Dendritic cell treated with granulocyte-macrophage colony-stimulating factor and Interleukin-4, amounts not matched to agents 40 ng/mL and 50 ng/mL, for 4 days (primary cell): ENCODE measurements around the gene STX5.
"Not testable (repeated sequence)": the region's sequence is repeated elsewhere in the genome, so short reads cannot be mapped to it uniquely, and the experiment has no call there.

Source experiments
- H3K27ac Mint-ChIP-seq: one replicate; pipeline ENCODE4 v1.8.0; 2022; ENCODE audit warnings: mild to moderate bottlenecking, mixed read lengths
- H3K27me3 Mint-ChIP-seq: one replicate; pipeline ENCODE4 v1.8.0; 2022; ENCODE audit warnings: mild to moderate bottlenecking, mixed read lengths
- H3K36me3 Mint-ChIP-seq: one replicate; pipeline ENCODE4 v1.8.0; 2022; ENCODE audit warnings: low read depth, mixed read lengths
- H3K4me1 Mint-ChIP-seq: one replicate; pipeline ENCODE4 v1.8.0; 2022; ENCODE audit warnings: low read depth, mixed read lengths
- H3K4me3 Mint-ChIP-seq: one replicate; pipeline ENCODE4 v1.8.0; 2022; ENCODE audit warnings: mild to moderate bottlenecking, moderate library complexity, mixed read lengths
- H3K9me3 Mint-ChIP-seq: one replicate; pipeline ENCODE4 v1.8.0; 2022; ENCODE audit warnings: mixed read lengths
- intact Hi-C: fragments of 100-400 bp; cut with micrococcal nuclease; formaldehyde crosslinking; loops from one replicate; pipeline ENCODE4 v1.15.0; 2022

Gene STX5

DNA sequence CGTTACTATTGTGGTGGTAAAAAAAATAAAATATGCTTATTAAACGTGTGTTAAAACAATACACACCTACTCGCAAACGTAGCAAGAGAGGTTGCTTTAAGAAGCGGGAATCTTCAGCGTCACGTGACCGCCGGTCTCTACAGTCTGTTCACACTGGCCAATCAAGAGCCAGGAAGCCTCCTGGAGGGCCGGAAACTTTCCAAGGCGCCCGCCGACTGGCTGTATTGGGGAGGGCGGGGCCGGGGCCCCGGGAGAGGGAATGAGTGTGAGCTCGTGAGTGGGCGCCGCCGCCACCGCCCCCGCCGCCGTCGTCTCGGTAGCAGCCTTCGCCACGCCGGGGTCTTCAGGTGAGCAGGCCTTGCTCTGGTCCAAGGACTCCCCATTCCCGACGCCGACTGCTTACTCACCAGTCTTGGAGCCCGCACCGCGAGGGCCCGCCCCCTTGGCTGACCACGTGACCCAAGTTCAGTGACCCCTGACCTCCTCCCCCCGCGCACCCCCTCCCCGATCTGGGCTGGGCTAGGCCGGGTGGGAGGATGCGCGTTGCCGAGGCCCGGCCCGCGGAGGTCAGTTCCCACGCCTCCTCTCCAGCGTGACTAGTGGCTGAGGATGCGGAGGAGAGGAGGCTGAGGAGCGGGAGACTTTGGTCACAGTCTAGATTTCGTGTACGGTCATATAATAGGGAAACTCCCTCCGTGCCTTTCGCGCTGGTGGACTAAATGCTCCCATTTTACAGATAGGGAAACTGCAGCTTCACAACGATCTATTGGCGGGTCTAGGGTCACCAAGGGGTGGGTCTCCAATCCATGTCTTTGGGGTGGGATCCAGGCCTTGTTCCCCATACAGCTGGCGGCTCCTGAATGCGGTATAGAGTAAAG lies 60.5 kb downstream of the STX5 start, which contains the start of gene TAF6L:
TSS of gene TAF6L (plus strand) at position 253 of the 878 bp plus-strand sequence. CDS start 4,388 bp downstream, outside the sequence.
- Mint-ChIP-seq H3K27ac (peak within 1 kb of the TSS; percentile 96), H3K4me3 (peak within 1 kb of the TSS; percentile 85), H3K36me3 (peaks cover 61% of the 10 kb centered on the region), H3K4me1 (peaks cover 45% of the 10 kb centered on the region), H3K27me3 (no peaks in the 10 kb centered on the region), H3K9me3 (no peaks in the 10 kb centered on the region)
- intact Hi-C loops = loop anchor here (1.0 to 5.0 kb wide), 3 partner anchors 10 to 44 kb away; partner anchors contain the start of genes HNRNPUL2, POLR2G and TTC9C

DNA sequence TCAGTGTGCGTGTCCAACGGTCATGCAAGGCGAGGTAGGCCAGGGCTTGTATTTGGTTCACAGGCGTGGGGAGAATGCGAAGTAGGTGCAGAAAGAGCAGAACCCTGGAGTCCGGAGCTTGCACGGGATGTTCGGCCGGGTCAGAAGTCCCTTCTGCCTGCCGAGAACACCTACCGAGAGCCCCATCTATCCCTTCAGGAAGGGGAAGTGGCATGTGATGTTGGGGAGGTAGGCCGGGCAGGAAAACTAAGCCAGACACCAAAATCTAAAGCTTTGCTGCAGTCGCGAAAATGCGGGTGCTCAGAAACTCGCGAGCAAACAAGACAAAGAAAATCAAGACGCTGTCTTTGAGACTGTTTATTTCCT lies 61.1 kb downstream of the STX5 start:
- H3K4me3 Mint-ChIP-seq = peak overlapping the region; percentile 85
- peak overlapping the region; percentile 96 for H3K27ac Mint-ChIP-seq
- peaks cover 39% of the 10 kb centered on the region for H3K4me1 Mint-ChIP-seq
- H3K36me3 Mint-ChIP-seq = peaks cover 61% of the 10 kb centered on the region
- intact Hi-C loops = loop anchor here (1.0 to 5.0 kb wide), 3 partner anchors 9 to 43 kb away; partner anchors contain the start of genes HNRNPUL2, POLR2G and TTC9C
- H3K27me3 Mint-ChIP-seq = no peaks in the 10 kb centered on the region
- H3K9me3 Mint-ChIP-seq = no peaks in the 10 kb centered on the region

DNA sequence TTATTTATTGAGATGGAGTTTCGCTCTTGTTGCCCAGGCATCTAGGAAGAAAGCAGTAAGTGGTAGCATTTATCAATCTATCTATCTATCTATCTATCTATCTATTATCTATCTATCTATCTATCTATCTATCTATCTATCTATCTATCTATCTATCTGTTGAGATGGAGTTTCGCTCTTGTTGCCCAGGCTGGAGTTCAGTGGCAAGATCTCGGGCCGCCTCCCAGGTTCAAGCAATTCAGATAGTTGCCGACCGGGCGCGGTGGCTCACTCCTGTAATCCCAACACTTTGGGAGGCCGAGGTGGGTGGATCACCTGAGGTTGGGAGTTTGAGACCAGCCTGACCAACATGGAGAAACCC lies 71.0 kb downstream of the STX5 start:
- H3K4me3 Mint-ChIP-seq = peak overlapping the region; percentile 97
- H3K27me3 Mint-ChIP-seq, H3K9me3 Mint-ChIP-seq: not testable (repeated sequence)
- peaks cover 19% of the 10 kb centered on the region for H3K4me1 Mint-ChIP-seq
- H3K27ac Mint-ChIP-seq = peak overlapping the region; percentile 95
- H3K36me3 Mint-ChIP-seq = peaks cover 42% of the 10 kb centered on the region
- intact Hi-C loops = loop anchor here (1.0 kb wide), 1 partner anchor 10 kb away; the partner anchor contains the start of gene TAF6L

DNA sequence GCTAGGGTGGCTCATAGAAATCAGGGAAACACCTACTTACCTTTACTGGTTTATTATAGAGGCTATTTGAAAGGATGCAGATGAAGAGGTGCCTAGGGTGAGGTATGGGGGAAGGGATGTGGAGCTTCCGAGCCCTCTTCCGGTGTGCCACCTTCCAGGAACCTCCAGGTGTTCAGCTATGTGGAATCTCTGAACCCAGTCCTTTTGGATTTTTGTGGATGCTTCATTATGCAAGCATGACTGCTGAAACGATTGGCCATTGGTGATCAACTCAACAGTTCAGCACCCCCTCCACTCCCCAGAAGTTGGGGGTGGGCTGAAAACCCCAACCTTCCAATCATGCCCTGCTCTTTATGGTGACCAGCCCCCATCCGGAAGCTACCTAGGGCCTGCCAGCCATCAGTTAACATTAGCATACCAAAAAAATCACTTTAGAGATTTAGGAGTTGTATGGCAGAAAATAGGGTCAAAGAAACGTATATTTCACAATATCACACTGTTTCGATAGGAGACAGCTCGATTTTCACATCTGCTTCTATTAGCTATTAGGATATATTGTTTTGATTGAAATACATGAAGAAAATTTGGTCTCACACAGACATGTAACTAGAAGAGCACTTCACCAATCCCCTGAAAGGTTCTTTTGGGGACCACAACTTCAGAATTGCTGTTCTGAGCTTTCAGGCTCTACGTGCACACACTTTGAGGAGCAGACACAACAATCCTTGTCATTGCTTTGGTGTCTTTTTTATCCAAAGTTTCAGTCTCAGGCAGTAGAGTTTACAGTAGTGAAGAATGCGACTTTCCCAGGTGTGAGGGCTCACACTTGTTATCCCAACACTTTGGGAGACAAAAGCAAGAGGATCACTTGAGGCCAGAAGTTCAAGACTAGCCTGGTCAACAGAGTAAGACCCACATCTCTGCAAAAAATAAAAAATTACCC lies 73.7 kb downstream of the STX5 start:
- peaks cover 26% of the 10 kb centered on the region for H3K36me3 Mint-ChIP-seq
- H3K27ac Mint-ChIP-seq = no peak overlapping the region
- intact Hi-C loops = no loop called here
- no peak overlapping the region for H3K4me3 Mint-ChIP-seq
- no peaks in the 10 kb centered on the region for H3K27me3 Mint-ChIP-seq
- H3K4me1 Mint-ChIP-seq = peaks cover 30% of the 10 kb centered on the region
- no peaks in the 10 kb centered on the region for H3K9me3 Mint-ChIP-seq
